ENCODE data around the gene CSRP1.

Gene CSRP1

GRCh38 chr1:201436393-201436792, 70.5 kb downstream of the CSRP1 start:
- peak; percentile 28 to 60 for DNase-seq (ENCODE audit: low read depth in 1 of 2, low spot score in 1 of 2)
- in situ Hi-C loops (cut with HindIII; ENCODE audit: low pct_unique_long_range_greater_than_20kb, low sequenced_read_pairs) = no loop called here
- TF ChIP-seq JUND (IDR thresholded peaks at IDR 0.05; ENCODE audit: low read depth) = no peak

- no peak for TF ChIP-seq JUND (IDR thresholded peaks at IDR 0.05; ENCODE audit: low read depth)
- DNase-seq (ENCODE audit: low read depth in 1 of 2, low spot score in 1 of 2) = no peak
- in situ Hi-C loops (cut with HindIII; ENCODE audit: low pct_unique_long_range_greater_than_20kb, low sequenced_read_pairs) = no loop called here
Observed at GRCh38 chr1:201434266-201434665, 72.7 kb downstream of the CSRP1 start.

GRCh38 chr1:201433609-201434008, 73.3 kb downstream of the CSRP1 start:
- in situ Hi-C loops (cut with HindIII; ENCODE audit: low pct_unique_long_range_greater_than_20kb, low sequenced_read_pairs) = no loop called here
- no peak for DNase-seq (ENCODE audit: low read depth in 1 of 2, low spot score in 1 of 2)
- TF ChIP-seq JUND (IDR thresholded peaks at IDR 0.05; ENCODE audit: low read depth) = no peak

Data from T47D (cell line).